Measurements from ENCODE around the gene KBTBD13.

Gene KBTBD13

GRCh38 chr15:65056868-65057548 lies 19.5 kb upstream of the KBTBD13 start:
- in situ Hi-C loops (cut with HindIII; ENCODE audit: low sequenced_read_pairs) = no loop called here
- DNase-seq (ENCODE audit: low read depth, low spot score) = no peak
- no peak overlapping the region for H3K4me3 ChIP-seq (ENCODE audit: low read depth, low read length)
- no peak for TF ChIP-seq CTCF (IDR thresholded peaks at IDR 0.05; ENCODE audit: low read depth, low read length)

GRCh38 chr15:65057549-65057940 lies 19.0 kb upstream of the KBTBD13 start:
- DNase-seq (ENCODE audit: low read depth, low spot score) = no peak
- in situ Hi-C loops (cut with HindIII; ENCODE audit: low sequenced_read_pairs) = no loop called here
- H3K4me3 ChIP-seq (ENCODE audit: low read depth, low read length) = no peak overlapping the region
- no peak for TF ChIP-seq CTCF (IDR thresholded peaks at IDR 0.05; ENCODE audit: low read depth, low read length)

- no peak for DNase-seq (ENCODE audit: low read depth, low spot score)
- H3K4me3 ChIP-seq (ENCODE audit: low read depth, low read length) = no peak overlapping the region
- TF ChIP-seq CTCF (IDR thresholded peaks at IDR 0.05; ENCODE audit: low read depth, low read length) = no peak
- in situ Hi-C loops (cut with HindIII; ENCODE audit: low sequenced_read_pairs) = no loop called here
These were observed 17.9 kb upstream of the KBTBD13 start for GRCh38 chr15:65058394-65059368.

- TF ChIP-seq CTCF (IDR thresholded peaks at IDR 0.05; ENCODE audit: low read depth, low read length) = no peak
- H3K4me3 ChIP-seq (ENCODE audit: low read depth, low read length) = no peak overlapping the region
- DNase-seq (ENCODE audit: low read depth, low spot score) = no peak
- in situ Hi-C loops (cut with HindIII; ENCODE audit: low sequenced_read_pairs) = no loop called here
These were observed 17.2 kb upstream of the KBTBD13 start for GRCh38 chr15:65059369-65059750.

DNA sequence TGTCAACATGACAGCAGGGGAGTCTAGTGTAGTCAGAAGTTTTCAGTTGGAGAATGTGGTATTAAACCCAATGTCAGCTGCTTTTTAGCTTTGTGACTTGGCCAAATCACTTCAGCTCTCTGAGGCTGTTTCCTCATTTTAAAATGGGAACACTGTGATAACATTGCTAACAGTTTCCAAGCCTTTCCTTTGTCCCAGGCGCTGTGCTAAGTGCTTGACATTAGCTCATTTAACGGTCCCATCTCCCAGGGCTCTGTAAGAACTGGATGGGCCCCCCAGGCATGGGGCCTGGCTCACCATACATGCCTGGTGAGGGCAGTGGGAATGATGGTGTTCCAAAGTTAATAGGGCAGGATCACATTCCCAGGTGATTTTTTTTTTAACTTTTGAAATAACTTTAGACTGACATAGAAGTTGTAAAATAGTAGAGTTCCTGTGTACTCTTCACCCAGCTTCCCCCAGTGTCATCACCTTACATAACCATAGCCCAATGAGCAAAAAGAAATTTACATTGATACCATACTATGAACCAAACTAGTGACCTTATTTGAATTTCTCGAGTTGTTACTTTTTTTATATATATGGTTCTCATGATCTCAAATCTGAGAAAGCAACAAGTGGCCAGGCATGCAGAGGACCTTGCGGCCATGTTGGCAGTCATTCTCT lies 16.5 kb upstream of the KBTBD13 start:
- in situ Hi-C loops (cut with HindIII; ENCODE audit: low sequenced_read_pairs) = no loop called here
- no peak for TF ChIP-seq CTCF (IDR thresholded peaks at IDR 0.05; ENCODE audit: low read depth, low read length)
- DNase-seq (ENCODE audit: low read depth, low spot score) = no peak

DNA sequence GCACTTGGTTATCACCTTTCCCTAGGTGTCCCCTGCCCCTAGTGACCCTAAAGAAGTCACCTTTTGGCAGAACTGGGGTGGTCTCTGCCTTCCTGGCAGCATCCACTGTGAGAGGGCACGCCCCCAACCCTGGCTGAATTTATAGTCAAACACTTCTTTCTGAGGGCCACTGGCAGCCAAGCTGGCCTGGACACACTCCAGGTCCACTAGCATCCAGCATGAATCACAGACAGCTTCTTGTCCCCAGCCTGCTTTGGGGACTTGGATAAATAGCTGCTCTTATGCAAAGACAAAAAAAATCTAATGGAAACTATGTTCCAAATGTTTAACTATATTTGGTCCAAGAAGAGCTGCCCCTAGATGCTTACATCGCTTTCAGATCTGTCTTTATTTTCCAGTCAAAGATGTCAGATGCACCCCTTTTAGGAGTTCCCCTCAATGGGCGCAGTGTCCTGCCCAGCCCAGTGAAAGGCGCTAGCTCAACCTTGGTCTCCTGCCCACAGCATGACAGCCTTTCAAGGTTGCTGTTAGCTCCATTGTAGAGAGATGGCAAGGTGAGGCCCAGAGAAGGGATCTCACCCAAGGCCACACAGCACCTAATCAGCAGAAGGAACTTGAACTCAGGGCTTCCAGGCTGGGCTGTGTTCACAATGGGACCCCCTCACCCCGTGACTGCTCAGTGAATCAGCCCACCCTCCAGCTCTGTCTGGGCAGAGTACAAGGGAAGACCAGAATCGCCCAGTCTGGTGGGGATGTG lies 15.7 kb upstream of the KBTBD13 start:
- no peak for TF ChIP-seq CTCF (IDR thresholded peaks at IDR 0.05; ENCODE audit: low read depth, low read length)
- DNase-seq (ENCODE audit: low read depth, low spot score) = no peak
- in situ Hi-C loops (cut with HindIII; ENCODE audit: low sequenced_read_pairs) = no loop called here
- no peak overlapping the region for H3K4me3 ChIP-seq (ENCODE audit: low read depth, low read length)

More for the DNA sequence above, 16.5 kb upstream of the KBTBD13 start:
- H3K4me3 ChIP-seq (ENCODE audit: low read depth, low read length) = no peak overlapping the region
